HG03439 (cell line): ENCODE measurements around the gene TMEM80.
"Not testable (repeated sequence)": the region's sequence is repeated elsewhere in the genome, so short reads cannot be mapped to it uniquely, and the experiment has no call there.

Experiments used
- ATAC-seq: cut with Tn5 transposase; IDR thresholded peaks from one replicate; pipeline ENCODE4 v1.9.1; 2021; ENCODE audit warnings: mild to moderate bottlenecking, moderate library complexity; ENCODE audit not compliant: unreplicated experiment

TMEM80 gene

DNA sequence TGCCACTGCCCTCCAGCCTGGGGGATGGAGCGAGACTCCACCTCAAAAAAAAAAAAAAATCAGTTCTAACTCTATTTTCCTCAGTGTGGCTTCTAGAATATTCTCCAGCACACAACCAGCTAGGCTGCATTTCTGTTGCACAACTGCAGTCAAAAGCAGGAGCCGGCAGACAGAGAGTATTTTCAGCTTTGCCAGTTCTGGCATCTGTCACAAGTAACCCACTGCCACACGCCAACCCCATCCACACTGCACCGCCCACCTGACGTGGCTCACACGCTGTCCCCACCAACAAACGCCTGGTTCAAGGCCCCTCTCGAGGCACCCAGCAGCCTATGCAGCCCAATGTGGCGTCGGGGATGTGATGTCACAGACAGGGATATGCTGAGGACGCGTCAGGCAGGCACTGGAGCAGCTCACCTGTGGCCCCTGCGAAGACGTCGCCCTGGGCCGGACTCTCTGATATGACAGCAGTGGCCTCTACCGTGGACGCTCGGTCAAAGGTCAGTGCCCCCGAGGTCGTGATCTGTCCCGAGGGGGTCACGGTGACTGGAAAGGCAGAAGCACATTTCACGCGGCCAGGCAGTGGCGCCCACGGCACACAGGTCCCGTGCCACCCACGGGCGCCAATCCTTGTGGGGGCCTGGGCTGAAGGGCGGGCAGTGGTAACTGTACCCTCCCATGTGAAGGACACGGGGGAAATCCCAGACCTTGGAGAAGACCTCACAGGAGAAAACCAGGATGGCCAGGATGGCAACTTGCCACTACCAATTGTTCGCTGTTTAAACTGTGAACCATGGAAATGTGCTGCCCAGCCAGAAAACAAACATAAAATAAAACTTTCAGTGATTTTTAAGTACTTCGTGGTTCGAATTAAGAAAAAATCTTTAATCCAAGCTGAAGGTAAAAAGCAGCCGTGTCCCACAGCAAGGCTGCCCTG lies 16.1 kb upstream of the TMEM80 start:
- no peak for ATAC-seq

- ATAC-seq: no peak
These were observed 15.1 kb upstream of the TMEM80 start for GRCh38 chr11:680476-680875.

DNA sequence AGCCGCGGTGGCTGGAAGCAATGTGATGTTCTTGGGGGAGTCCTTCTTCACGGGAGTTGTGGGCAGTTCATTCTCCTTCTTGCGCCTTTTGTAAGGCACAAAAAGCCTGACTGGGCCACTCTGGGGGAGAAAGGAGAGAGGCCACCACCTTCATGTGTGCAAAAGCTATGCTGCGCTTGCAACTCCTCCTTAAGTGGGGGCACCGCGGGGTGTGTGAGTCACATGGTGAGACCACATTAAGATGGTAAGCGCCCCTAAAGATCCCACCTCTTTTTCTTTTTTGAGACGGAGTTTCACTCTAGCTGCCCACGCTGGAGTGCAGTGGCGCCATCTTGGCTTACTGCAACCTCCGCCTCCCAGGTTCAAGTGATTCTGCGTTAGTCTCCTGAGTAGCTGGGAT lies 14.6 kb upstream of the TMEM80 start:
- ATAC-seq: no peak

GRCh38 chr11:686451-687243 lies 9.0 kb upstream of the TMEM80 start:
- ATAC-seq: no peak

DNA sequence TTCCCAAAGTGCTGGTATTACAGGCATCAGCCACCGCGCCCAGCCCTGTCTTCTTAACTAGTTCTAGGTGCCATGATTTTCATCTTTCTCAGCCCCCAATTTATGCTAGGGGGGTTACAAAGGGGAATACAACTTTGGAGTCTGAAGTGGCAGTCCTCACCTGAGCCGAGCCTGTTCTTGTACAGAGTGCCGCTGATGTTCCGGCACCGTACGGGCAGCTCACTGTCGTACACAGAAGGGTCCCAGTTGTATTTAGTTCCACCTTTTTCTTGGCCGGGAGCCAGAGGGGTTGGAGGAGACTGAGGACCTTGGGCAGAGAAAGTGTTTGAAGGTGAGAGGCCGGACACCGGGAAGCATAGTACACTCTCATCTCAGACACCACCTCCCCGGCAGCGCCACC lies 7.9 kb upstream of the TMEM80 start:
- no peak for ATAC-seq

DNA sequence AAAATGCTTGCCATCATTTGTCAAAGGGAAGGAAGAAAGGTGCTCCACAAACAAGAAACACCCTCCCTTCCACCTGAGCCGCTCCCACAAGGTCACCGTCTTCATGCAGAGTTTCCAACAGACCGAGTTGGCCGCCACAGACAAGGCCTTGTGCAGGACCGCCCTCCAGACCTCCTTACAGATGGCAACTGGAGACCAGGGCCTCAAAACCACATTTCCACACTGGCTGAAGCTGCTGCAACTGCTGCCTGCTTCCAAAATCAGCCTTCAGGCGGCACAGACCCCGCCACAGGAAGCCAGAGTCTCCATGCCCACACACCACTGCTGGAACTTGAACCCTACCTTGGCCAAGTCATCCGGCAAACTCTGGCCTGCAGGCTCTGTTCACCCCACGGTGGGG lies 6.9 kb upstream of the TMEM80 start:
- ATAC-seq: no peak

- no peak for ATAC-seq
These were observed 6.0 kb upstream of the TMEM80 start for GRCh38 chr11:689625-690024.

DNA sequence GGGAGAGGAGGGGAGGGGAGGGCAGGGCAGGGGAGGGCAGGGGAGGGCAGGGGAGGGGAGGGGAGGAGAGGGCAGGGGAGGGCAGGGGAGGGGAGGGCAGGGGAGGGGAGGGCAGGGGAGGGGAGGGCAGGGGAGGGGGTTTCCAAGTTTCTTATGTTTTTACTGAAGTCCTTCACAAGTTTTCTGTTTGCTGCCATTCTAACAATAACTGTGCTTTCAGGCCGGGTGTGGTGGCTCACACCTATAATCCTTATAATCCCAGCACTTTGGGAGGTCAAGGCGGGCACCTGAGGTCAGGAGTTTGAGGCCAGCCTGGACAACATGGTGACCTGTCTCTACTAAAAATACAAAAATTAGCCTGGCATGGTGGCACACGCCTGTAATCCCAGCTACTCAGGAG lies 5.4 kb upstream of the TMEM80 start:
- ATAC-seq: not testable (repeated sequence)

DNA sequence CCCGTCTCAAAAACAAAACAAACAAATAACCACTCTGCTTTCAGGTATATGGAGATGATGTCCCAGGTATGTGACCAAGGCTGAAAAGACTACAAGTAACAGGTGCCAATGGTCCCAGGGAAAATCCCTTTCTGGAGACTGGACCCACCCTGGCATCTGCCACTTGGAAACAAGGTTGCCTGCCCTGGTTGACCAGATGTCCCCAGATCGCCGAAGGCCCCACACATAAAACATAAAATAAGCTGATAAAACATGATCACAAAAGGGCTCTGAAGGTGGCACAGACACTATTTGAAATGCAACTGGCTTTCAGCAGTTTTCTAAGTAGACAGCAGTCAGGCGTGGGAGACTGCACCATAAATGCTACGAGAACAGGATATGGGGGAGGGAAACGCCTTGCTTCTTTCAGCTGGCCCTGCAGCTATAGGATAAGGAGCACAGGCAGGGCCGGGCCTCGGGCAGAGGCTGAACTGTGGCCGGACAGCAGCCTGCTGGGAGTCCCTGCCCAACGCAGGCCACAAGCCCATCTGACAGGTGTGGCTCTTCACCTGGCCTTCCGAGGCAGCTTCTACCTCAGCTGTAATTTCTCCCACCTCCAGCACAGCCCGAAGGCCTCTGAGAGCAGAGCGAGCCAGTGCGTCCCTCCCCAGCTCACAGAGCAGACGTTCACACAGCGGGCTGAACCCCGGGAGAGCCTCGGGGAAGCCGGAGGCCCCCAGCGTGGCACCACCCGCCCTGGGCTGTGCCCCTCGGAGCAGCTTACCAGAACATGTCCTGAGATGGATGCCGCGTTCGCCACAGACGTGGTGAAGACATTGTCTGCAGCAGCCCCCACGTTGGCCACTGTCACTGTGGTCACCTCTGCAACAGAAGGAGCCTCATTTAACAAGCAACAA lies 4.6 kb upstream of the TMEM80 start:
- no peak for ATAC-seq

DNA sequence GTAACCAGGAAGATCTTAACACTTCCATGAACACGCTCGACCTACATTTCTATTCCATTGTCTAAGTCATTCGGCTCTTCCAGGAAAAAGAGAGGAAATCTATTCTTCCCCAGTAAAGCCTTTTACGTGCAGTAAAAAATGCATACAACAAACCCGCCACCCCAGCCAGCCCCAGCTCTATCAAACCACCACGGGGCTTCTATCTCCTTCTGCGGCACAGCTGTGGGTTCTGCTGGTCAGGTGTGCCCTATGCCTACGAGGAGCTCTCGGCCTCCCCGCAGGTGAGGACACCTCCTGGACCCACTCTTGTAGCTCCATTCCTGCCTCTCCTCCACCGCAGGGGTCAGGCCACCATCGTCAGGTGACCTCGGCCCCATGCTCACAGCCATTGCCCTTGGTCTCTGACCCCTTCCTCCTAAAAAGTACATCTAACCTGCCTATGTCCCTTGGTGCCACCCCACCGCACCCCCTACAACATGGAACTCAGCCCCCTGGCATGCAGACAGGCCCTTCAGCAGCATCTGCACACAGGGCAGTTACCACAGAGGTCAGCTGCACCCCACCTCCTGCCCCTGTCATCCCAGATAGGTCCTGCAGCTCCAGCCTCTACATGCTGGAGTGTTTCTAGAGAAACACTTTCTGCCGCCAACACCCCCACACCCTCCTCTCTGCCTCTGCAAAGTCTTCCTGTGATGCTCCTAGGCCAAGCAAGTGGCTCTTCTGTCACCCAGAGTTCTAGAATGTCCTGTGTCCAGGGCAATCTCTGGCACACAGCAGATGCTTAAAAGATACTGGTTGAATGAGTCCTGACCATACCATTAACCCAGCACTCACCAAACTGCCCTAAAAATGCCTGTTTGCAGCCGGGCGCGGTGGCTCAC lies 3.7 kb upstream of the TMEM80 start:
- ATAC-seq: no peak

DNA sequence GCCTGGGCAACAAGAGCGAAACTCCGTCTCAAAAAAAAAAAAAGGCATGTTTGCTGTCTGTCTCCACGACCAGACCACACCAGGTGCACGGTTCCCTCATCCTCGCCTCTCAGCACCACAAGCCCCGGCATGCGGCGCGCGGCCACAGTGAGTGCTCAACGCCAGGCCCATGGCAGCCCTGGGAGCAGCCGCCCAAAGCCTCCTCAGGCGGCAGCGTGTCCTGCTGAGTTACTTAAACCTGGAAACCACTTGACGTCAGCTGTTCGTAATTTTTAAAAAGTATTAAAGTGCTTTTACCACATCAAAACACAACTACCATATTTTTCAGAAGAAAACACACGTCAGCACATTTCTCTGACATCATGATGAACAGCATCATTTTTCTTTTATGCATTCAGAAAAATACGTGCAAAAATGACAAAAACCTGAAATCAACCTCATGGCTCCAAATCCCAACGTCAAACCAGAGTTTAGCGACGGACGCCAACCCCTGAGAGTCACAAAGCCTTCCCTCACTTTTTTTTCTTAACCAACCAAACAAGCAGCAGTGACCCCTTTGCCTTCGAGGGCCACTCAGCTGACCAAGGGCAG lies 2.7 kb upstream of the TMEM80 start:
- ATAC-seq: no peak

GRCh38 chr11:693415-693831 lies 2.2 kb upstream of the TMEM80 start:
- no peak for ATAC-seq

DNA sequence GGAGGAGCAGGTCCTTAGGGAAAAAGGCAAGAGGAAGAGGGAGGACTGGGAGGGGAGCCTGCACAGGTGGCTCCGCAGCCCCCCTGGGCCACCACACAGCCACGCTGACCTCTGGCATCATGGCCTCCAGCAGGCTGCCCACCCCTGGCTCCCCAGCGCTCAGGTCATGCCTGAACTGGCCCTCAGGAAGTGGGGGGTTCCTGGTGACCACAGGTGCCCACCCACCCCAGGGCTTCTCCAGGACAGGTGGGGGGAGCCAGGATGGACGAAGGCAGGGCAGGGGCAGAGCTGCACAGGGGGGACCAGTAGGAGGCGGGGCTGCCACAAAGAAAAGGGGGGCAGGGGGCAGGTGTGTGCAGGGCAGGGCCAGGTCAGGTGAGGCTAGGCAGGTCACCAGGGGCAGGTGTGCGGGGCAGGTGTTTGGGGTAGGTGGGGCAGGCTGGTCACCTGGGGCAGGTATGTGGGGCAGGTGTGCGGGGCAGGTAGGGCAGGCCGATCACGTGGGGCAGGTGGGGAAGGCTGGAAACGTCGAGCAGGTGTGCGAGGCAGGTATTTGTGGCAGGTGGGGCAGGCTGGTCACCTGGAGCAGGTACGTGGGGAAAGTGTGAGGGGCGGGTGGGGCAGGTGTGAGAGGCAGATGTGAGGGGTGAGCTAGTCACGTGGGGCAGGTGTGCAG lies 1.6 kb upstream of the TMEM80 start:
- no peak for ATAC-seq

DNA sequence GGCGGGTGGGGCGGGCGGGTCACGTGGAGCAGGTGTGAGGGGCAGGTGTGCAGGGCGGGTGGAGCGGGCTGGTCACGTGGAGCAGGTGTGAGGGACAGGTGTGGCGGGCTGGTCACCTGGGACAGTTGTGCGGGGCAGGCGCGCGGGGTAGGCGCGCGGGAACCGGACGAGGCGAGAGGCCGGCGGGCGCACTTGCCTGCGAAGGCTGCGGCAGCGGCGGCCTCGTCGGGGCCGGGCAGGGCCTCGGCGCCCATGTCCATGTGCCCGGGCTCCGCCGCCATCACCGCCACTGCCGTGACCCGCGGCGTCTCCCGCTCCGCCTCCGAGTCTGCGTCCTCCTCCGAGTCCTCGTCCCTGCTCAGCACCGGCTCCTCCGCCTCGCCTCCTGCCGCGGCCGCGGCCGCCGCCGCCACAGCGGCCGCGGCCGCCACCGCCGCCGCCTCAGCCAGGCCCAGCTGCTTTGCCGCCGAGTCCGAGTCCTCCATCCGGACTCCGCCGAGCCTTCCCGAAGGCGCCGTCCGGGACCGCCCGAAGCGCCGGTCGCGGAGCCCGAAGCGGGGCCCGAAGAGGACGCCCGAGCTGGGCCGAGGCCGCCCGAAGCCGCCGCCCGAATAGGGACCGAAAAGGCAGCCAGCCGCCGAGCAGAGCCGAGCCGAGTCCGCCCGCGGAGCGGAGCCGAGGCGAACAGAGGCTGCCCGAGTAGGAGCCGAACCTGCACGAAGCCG lies 891 bp upstream of the TMEM80 start, which contains the start of gene DEAF1:
TSS of gene DEAF1 (minus strand) at position 660 of the 725 bp plus-strand sequence. CDS start at position 485, 175 bp downstream.
- ATAC-seq: no peak

DNA sequence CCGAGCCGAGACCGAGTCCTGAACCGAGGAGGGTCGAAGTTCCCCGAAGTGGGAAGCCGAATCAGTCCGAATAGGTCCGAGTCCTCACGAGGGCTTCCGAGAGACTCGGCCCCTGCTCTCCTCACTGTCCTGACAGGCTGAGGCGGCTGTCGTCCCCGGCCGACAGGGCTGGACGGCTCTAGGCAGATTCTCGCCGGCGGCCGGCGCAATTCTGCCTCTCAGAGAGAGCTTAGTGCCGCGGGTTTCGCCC lies 403 bp upstream of the TMEM80 start:
- peak; percentile 87 for ATAC-seq

GRCh38 chr11:696955-697491 lies 1.4 kb downstream of the TMEM80 start:
- ATAC-seq: no peak

DNA sequence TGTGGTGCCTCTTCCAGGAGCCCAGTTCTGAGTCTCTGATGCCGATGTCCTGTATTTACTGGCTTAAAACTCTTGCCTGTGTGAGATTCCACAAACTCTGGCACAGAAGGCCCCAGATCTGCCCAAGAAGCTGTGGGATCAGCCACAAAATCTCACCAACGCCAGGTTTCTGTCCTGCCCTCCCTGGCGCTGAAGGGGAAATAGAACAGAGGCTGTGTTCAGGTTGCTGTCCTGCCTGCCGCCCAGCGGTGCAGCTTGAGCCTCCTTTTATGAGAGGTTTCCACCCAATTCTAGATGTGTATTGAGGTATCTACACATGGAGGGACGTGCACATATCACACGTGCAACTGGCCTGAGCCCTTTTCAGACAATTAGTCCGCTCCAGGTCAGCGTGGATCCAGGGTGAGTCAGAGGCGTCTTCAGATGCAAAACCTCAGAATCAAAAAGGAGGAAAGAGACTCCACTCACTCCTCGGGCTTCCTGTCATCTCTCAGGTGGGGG lies 2.2 kb downstream of the TMEM80 start:
- ATAC-seq: no peak

GRCh38 chr11:698493-699115 lies 3.0 kb downstream of the TMEM80 start:
- ATAC-seq: no peak
